Stromal cell of bone marrow (primary cell): ENCODE data around the gene APBB2.

Experiments
- DNase-seq: peaks from one replicate; pipeline ENCODE4 v3.0.0-alpha.2; 2012; ENCODE audit warnings: low read depth

The APBB2 gene

GRCh38 chr4:41098093-41099048 lies 116.0 kb downstream of the APBB2 start:
- no peak for DNase-seq

GRCh38 chr4:41095973-41096372 lies 118.4 kb downstream of the APBB2 start:
- no peak for DNase-seq

- no peak for DNase-seq
Measured at GRCh38 chr4:41095192-41095872, 119.0 kb downstream of the APBB2 start.

GRCh38 chr4:41092128-41092527 lies 122.2 kb downstream of the APBB2 start:
- DNase-seq: no peak

- no peak for DNase-seq
Measured at GRCh38 chr4:41081847-41082246, 132.5 kb downstream of the APBB2 start.

GRCh38 chr4:41080976-41081375 lies 133.4 kb downstream of the APBB2 start:
- no peak for DNase-seq

- DNase-seq: no peak
Measured at GRCh38 chr4:41079881-41080560, 134.3 kb downstream of the APBB2 start.

GRCh38 chr4:41077628-41078027 lies 136.7 kb downstream of the APBB2 start:
- DNase-seq: no peak

- no peak for DNase-seq
Measured at GRCh38 chr4:41076481-41076880, 137.9 kb downstream of the APBB2 start.

GRCh38 chr4:41074215-41074614 lies 140.1 kb downstream of the APBB2 start:
- no peak for DNase-seq

- DNase-seq: no peak
Measured at GRCh38 chr4:41072021-41072777, 142.1 kb downstream of the APBB2 start.

GRCh38 chr4:41070516-41071281 lies 143.6 kb downstream of the APBB2 start:
- no peak for DNase-seq

GRCh38 chr4:41069838-41070237 lies 144.5 kb downstream of the APBB2 start:
- no peak for DNase-seq

- DNase-seq: no peak
Measured at GRCh38 chr4:41069257-41069656, 145.1 kb downstream of the APBB2 start.

- no peak for DNase-seq
Measured at GRCh38 chr4:41067369-41067768, 147.0 kb downstream of the APBB2 start.

- no peak for DNase-seq
Measured at GRCh38 chr4:41066049-41066448, 148.3 kb downstream of the APBB2 start.

GRCh38 chr4:41065434-41066006 lies 148.8 kb downstream of the APBB2 start:
- DNase-seq: no peak

- no peak for DNase-seq
Measured at GRCh38 chr4:41064953-41065352, 149.4 kb downstream of the APBB2 start.

GRCh38 chr4:41061482-41062185 lies 152.7 kb downstream of the APBB2 start:
- no peak for DNase-seq
